ENCODE results near the gene RHOJ.

- TF ChIP-seq, protein P1, sequence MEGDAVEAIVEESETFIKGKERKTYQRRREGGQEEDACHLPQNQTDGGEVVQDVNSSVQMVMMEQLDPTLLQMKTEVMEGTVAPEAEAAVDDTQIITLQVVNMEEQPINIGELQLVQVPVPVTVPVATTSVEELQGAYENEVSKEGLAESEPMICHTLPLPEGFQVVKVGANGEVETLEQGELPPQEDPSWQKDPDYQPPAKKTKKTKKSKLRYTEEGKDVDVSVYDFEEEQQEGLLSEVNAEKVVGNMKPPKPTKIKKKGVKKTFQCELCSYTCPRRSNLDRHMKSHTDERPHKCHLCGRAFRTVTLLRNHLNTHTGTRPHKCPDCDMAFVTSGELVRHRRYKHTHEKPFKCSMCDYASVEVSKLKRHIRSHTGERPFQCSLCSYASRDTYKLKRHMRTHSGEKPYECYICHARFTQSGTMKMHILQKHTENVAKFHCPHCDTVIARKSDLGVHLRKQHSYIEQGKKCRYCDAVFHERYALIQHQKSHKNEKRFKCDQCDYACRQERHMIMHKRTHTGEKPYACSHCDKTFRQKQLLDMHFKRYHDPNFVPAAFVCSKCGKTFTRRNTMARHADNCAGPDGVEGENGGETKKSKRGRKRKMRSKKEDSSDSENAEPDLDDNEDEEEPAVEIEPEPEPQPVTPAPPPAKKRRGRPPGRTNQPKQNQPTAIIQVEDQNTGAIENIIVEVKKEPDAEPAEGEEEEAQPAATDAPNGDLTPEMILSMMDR (IDR thresholded peaks at IDR 0.05) = no peak
- TF ChIP-seq POLR2A (IDR thresholded peaks at IDR 0.05) (no peak), EP300 (IDR thresholded peaks at IDR 0.05) (no peak)
Measured at GRCh38 chr14:63301891-63302534, 97.8 kb downstream of the RHOJ start.
